ENCODE results near the gene AFF3.

Gene AFF3

DNA sequence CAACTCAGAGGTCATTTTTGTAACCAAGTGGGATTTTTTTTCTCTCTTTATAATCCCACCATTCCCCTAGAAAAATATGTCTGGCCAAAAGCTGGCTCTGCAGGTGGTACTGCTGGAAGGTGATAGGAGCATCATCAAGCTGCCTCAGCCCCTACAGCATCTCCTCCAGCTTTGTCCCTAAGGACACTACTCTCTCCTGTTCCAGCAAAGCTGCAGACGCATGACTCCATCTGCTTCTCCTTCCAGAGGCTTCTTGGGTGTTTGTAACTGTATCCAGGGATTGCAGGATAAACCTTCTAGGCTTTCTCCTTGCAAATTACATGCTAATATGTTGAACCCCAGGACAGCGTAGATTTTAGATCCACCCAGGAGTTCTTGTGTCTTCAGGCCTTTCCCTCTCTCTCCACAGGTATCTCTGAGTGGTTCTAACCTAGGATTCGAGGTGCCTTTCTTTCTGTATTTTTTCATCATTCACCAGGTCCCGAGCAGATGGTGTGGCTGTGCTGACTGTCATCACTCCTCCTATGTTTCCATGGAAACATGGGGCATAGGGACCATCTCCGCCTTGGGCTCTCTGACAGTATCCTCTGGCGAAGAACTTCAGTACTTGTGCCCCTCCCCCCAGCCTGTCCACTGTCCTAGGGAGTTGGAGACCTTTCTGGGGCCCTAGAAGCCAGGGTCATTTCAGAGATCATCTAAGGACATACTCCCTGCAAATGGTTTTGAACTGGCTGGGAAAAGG lies 34.3 kb downstream of the AFF3 start:
- Histone ChIP-seq H3K27me3 (ENCODE audit: insufficient read depth, low read length) (no peaks in the 10 kb centered on the region), H3K79me2 (ENCODE audit: insufficient read depth, low read length) (0 out of 2 replicates have a peak, but pooled peaks cover 2% of the 10 kb centered on the region), H3K9ac (ENCODE audit: low read length) (no peak overlapping the region), H3F3A (ENCODE audit: insufficient read depth, low read length) (0 out of 2 replicates have a peak, but pooled peaks cover 6% of the 10 kb centered on the region), H3K27ac (ENCODE audit: low read depth, low read length, poor library complexity, severe bottlenecking) (no peak overlapping the region), H3K36me3 (ENCODE audit: insufficient read depth, low read length) (peaks cover 52% of the 10 kb centered on the region), H3K4me2 (ENCODE audit: low read length) (peak overlapping the region; percentile 91; the same call in 1 of the 2 replicates), H3K4me1 (ENCODE audit: insufficient read depth, low read length, severe bottlenecking) (peaks cover 76% of the 10 kb centered on the region), H2AFZ (ENCODE audit: low read length) (no peak overlapping the region), H4K20me1 (ENCODE audit: insufficient read depth, low read length) (no peaks in the 10 kb centered on the region), H3K9me3 (ENCODE audit: low read length) (no peaks in the 10 kb centered on the region), H3K9me2 (ENCODE audit: low read depth, low read length) (no peaks in the 10 kb centered on the region), H3K4me3 (ENCODE audit: low read depth, low read length, poor library complexity, severe bottlenecking) (no peak overlapping the region)
- TF ChIP-seq CTCF (IDR thresholded peaks at IDR 0.05; ENCODE audit: low read length): no peak
- TF ChIP-seq EZH2 (IDR thresholded peaks at IDR 0.05; ENCODE audit: borderline replicate concordance, low read length): no peak

DNA sequence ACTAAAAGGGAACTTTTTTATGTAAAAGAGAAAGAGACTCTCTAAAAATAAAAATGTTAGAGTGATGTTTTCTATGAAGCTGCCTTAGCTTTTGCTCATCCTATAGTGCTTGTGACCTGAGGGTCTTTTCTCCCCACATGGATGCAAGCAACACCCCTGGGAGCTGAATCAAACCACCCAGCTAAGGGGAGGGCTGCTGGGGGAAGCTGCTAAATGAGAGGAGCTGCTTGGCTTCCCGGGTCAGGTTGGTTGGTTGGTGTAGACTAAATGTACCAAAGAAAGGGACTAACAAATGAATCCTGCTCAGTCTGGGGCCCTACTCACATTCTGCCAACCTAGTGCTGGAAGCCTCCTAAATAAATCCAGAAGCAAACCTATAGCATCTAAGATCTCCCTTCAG lies 35.0 kb downstream of the AFF3 start:
- no peak overlapping the region for H3K27ac ChIP-seq (ENCODE audit: low read depth, low read length, poor library complexity, severe bottlenecking)
- no peaks in the 10 kb centered on the region for H3K27me3 ChIP-seq (ENCODE audit: insufficient read depth, low read length)
- no peak overlapping the region; the same call in 1 of the 2 replicates for H3K9ac ChIP-seq (ENCODE audit: low read length)
- TF ChIP-seq CTCF (IDR thresholded peaks at IDR 0.05; ENCODE audit: low read length) (no peak), EZH2 (IDR thresholded peaks at IDR 0.05; ENCODE audit: borderline replicate concordance, low read length) (no peak)
- H2AFZ ChIP-seq (ENCODE audit: low read length): no peak overlapping the region
- H3K9me2 ChIP-seq (ENCODE audit: low read depth, low read length): no peaks in the 10 kb centered on the region
- H3K4me3 ChIP-seq (ENCODE audit: low read depth, low read length, poor library complexity, severe bottlenecking): no peak overlapping the region
- H3F3A ChIP-seq (ENCODE audit: insufficient read depth, low read length): 0 out of 2 replicates have a peak, but pooled peaks cover 6% of the 10 kb centered on the region
- H4K20me1 ChIP-seq (ENCODE audit: insufficient read depth, low read length): no peaks in the 10 kb centered on the region
- H3K36me3 ChIP-seq (ENCODE audit: insufficient read depth, low read length): peaks cover 46% of the 10 kb centered on the region
- no peaks in the 10 kb centered on the region for H3K79me2 ChIP-seq (ENCODE audit: insufficient read depth, low read length)
- no peaks in the 10 kb centered on the region for H3K9me3 ChIP-seq (ENCODE audit: low read length)
- peak overlapping the region; percentile 91; the same call in 1 of the 2 replicates for H3K4me2 ChIP-seq (ENCODE audit: low read length)
- peaks cover 69% of the 10 kb centered on the region for H3K4me1 ChIP-seq (ENCODE audit: insufficient read depth, low read length, severe bottlenecking)

- Histone ChIP-seq H3K9me2 (ENCODE audit: low read depth, low read length) (no peaks in the 10 kb centered on the region), H3K4me2 (ENCODE audit: low read length) (peak overlapping the region; percentile 91), H3K9ac (ENCODE audit: low read length) (peak overlapping the region; percentile 66; the same call in 1 of the 2 replicates), H2AFZ (ENCODE audit: low read length) (no peak overlapping the region), H3F3A (ENCODE audit: insufficient read depth, low read length) (0 out of 2 replicates have a peak, but pooled peaks cover under 1% of the 10 kb centered on the region), H4K20me1 (ENCODE audit: insufficient read depth, low read length) (no peaks in the 10 kb centered on the region), H3K27ac (ENCODE audit: low read depth, low read length, poor library complexity, severe bottlenecking) (peak overlapping the region; percentile 5), H3K27me3 (ENCODE audit: insufficient read depth, low read length) (no peaks in the 10 kb centered on the region), H3K79me2 (ENCODE audit: insufficient read depth, low read length) (no peaks in the 10 kb centered on the region), H3K4me3 (ENCODE audit: low read depth, low read length, poor library complexity, severe bottlenecking) (peak overlapping the region; percentile 60), H3K36me3 (ENCODE audit: insufficient read depth, low read length) (peaks cover 36% of the 10 kb centered on the region), H3K4me1 (ENCODE audit: insufficient read depth, low read length, severe bottlenecking) (peaks cover 60% of the 10 kb centered on the region), H3K9me3 (ENCODE audit: low read length) (no peaks in the 10 kb centered on the region)
- TF ChIP-seq CTCF (IDR thresholded peaks at IDR 0.05; ENCODE audit: low read length) (no peak), EZH2 (IDR thresholded peaks at IDR 0.05; ENCODE audit: borderline replicate concordance, low read length) (no peak)
Measured at GRCh38 chr2:100106460-100106859, 35.9 kb downstream of the AFF3 start.

Data from OCI-LY1 (cell line).